HCT116 (cell line): ENCODE measurements around the gene NPAS4. TPM values are rescaled to one million over a fixed set of nuclear protein-coding genes. Genes with fewer than 3 reads are reported as not detected.

Source experiments
- total RNA-seq: library from RNA; stranded (reverse); gene quantifications from one replicate; pipeline ENCODE4 v1.2.1, GENCODE V29; 2021; ENCODE audit not compliant: unreplicated experiment

Gene NPAS4
- total RNA-seq, 1 experiment from 2014 or later: not detected

Other genes with a start within 250 kb of the NPAS4 start
- gene KLC2, start 163.3 kb upstream of the NPAS4 start, total RNA-seq: 58.5 TPM
- 148 TPM for gene RAB1B, start 152.4 kb upstream of the NPAS4 start, total RNA-seq
- 1.3 TPM for gene CNIH2, start 142.9 kb upstream of the NPAS4 start, total RNA-seq
- 54.7 TPM for gene YIF1A, start 131.9 kb upstream of the NPAS4 start, total RNA-seq
- 5.9 TPM for gene TMEM151A, start 129.1 kb upstream of the NPAS4 start, total RNA-seq
- 0.32 TPM for gene CD248, start 104.0 kb upstream of the NPAS4 start, total RNA-seq
- 38.7 TPM for gene RIN1, start 84.6 kb upstream of the NPAS4 start, total RNA-seq
- 42.1 TPM for gene BRMS1, start 75.9 kb upstream of the NPAS4 start, total RNA-seq
- 6.7 TPM for gene B4GAT1, start 73.4 kb upstream of the NPAS4 start, total RNA-seq
- gene SLC29A2, start 49.3 kb upstream of the NPAS4 start, total RNA-seq: 39.7 TPM
- gene MRPL11, start 17.8 kb downstream of the NPAS4 start, total RNA-seq: 126 TPM
- gene PELI3, start 45.9 kb downstream of the NPAS4 start, total RNA-seq: 12.8 TPM
- 55.6 TPM for gene DPP3, start 59.4 kb downstream of the NPAS4 start, total RNA-seq
- gene BBS1, start 89.6 kb downstream of the NPAS4 start, total RNA-seq: 29.8 TPM
- gene ZDHHC24, start 125.0 kb downstream of the NPAS4 start, total RNA-seq: 10.5 TPM
- not detected for gene ACTN3, start 125.9 kb downstream of the NPAS4 start, total RNA-seq
- 0.34 TPM for gene CTSF, start 147.6 kb downstream of the NPAS4 start, total RNA-seq
- gene CCDC87, start 172.0 kb downstream of the NPAS4 start, total RNA-seq: 0.39 TPM
- 40.6 TPM for gene CCS, start 172.2 kb downstream of the NPAS4 start, total RNA-seq
- 95.3 TPM for gene RBM14, start 195.6 kb downstream of the NPAS4 start, total RNA-seq
- 94.4 TPM for gene RBM4, start 217.7 kb downstream of the NPAS4 start, total RNA-seq